Adipocyte (in vitro differentiated cells): ENCODE measurements around the gene DRD4.

Experiments used
- DNase-seq: peaks from one replicate; pipeline ENCODE4 v3.0.0-alpha.2; 2015; ENCODE audit warnings: low read depth
- H3K27me3 ChIP-seq: replicated peaks from 2 replicates; pipeline ENCODE4 v1.7.0; 2013; ENCODE audit warnings: mild to moderate bottlenecking, low read length, moderate library complexity; ENCODE audit not compliant: control insufficient read depth, insufficient read depth
- H3K36me3 ChIP-seq: 2 replicates; pipeline ENCODE4 v1.7.0; 2013; ENCODE audit warnings: low read length, mild to moderate bottlenecking, moderate library complexity; ENCODE audit not compliant: control insufficient read depth, insufficient read depth, severe bottlenecking
- H3K4me1 ChIP-seq: 2 replicates; pipeline ENCODE4 v1.7.0; 2013; ENCODE audit warnings: mild to moderate bottlenecking, low read length, moderate library complexity; ENCODE audit not compliant: control insufficient read depth, insufficient read depth
- H3K4me3 ChIP-seq: 2 replicates; pipeline ENCODE4 v1.7.0; 2013; ENCODE audit warnings: mild to moderate bottlenecking, low read length, moderate library complexity
- H3K9ac ChIP-seq: 2 replicates; pipeline ENCODE4 v1.7.0; 2013; ENCODE audit warnings: mild to moderate bottlenecking, low read length, moderate library complexity
- H3K9me3 ChIP-seq: 2 replicates; pipeline ENCODE4 v1.7.0; 2013; ENCODE audit warnings: mild to moderate bottlenecking, low read length, moderate library complexity; ENCODE audit not compliant: control insufficient read depth

DRD4 gene

DNA sequence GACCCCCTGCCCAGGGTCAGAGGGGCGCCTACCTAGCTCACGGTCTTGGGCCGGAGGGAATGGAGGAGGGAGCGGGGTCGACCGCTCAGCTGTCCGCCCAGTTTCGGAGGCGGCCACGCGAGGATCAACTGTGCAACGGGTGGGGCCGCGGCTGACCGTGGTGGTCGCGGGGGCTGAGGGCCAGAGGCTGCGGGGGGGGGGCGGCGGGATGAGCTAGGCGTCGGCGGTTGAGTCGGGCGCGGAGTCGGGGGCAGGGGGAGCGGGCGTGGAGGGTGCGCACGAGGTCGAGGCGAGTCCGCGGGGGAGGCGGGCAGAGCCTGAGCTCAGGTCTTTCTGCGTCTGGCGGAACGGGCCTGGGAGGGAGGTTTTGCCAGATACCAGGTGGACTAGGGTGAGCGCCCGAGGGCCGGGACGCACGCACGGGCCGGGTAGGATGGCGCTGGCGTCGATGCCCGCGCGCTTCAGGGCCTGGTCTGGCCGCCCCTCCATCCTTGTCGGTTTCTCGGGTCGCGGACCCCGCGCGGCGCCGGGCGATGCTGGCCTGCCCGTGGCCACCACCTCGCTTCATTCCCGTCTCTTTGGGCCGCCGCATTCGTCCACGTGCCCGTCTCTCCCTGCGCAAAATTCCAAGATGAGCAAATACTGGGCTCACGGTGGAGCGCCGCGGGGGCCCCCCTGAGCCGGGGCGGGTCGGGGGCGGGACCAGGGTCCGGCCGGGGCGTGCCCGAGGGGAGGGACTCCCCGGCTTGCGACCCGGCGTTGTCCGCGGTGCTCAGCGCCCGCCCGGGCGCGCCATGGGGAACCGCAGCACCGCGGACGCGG lies at the start of gene DRD4:
Gene DRD4, plus strand, starts transcription at position 759 of the 822 bp plus-strand sequence. Its CDS starts 36 bp downstream, at position 795.
- no peaks in the 10 kb centered on the region for H3K27me3 ChIP-seq
- DNase-seq, result peak; percentile 59
- no peaks in the 10 kb centered on the region for H3K9me3 ChIP-seq
- H3K4me1 ChIP-seq, result no peaks in the 10 kb centered on the region
- H3K36me3 ChIP-seq, result no peaks in the 10 kb centered on the region
- no peak within 1 kb of the TSS for H3K9ac ChIP-seq
- peak within 1 kb of the TSS; percentile 27 for H3K4me3 ChIP-seq

DNA sequence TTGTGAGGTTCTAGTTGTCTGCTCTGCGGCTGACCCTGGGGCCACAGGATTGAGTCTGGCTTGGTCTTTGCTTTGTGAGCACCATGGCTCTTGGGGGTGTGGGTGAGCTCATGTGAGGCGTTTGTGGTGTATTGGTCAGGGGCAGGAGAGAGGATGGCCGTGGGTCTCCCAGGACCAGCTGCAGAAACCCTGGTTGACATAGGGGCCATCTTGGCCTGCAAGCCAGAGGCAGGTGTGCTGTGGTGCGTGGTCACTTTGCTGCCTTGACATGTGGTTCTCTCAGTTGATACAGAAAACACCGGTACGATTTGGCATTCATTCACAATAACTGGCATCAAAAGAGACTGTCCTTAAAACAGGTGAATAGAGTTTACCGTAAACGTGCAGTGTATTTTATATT lies 49.5 kb upstream of the DRD4 start:
- no peak overlapping the region for H3K9ac ChIP-seq
- H3K27me3 ChIP-seq, result no peaks in the 10 kb centered on the region
- no peak for DNase-seq
- H3K36me3 ChIP-seq, result peaks cover 55% of the 10 kb centered on the region
- peaks cover 15% of the 10 kb centered on the region for H3K4me1 ChIP-seq
- no peak overlapping the region for H3K4me3 ChIP-seq
- no peaks in the 10 kb centered on the region for H3K9me3 ChIP-seq

DNA sequence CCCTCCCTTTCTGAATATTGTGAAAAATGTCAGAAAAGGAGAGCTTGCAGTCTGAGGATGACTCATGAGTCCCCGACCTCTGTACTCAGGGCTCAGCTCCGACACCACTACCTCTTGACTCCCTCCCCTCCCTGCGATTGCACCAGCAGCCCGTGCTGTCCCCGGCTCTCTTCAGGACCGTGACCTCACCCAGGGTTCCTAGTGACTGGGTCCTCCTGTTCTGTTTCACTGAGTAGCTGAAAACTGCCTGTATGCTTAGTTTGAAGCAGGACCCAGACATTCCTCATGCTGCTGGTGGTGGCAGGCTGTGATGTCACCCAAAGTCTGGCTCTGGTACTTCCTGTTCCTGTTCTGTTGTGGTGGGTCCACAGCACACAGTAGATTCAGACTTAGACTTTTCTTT lies 49.1 kb upstream of the DRD4 start:
- DNase-seq, result peak; percentile 47
- peaks cover 15% of the 10 kb centered on the region for H3K4me1 ChIP-seq
- peaks cover 60% of the 10 kb centered on the region for H3K36me3 ChIP-seq
- no peaks in the 10 kb centered on the region for H3K9me3 ChIP-seq
- no peak overlapping the region for H3K4me3 ChIP-seq
- H3K9ac ChIP-seq, result peak overlapping the region; percentile 17
- H3K27me3 ChIP-seq, result no peaks in the 10 kb centered on the region

DNA sequence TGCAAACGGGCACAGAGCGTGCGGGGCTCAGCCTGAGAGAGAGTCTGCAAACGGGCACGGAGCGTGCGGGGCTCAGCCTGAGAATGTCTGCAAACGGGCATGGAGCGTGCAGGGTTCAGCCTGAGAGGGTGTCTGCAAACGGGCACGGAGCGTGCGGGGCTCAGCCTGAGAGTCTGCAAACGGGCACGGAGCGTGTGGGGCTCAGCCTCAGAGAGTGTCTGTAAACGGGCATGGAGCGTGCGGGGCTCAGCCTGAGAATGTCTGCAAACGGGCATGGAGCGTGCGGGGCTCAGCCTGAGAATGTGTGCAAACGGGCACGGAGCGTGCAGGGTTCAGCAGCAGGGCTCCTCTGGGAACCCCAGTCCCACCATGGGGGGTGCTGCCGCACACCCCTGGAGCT lies 47.3 kb upstream of the DRD4 start:
- H3K27me3 ChIP-seq, result no peaks in the 10 kb centered on the region
- H3K9me3 ChIP-seq, result no peaks in the 10 kb centered on the region
- peaks cover 68% of the 10 kb centered on the region for H3K36me3 ChIP-seq
- no peak for DNase-seq
- no peak overlapping the region for H3K9ac ChIP-seq
- peaks cover 15% of the 10 kb centered on the region for H3K4me1 ChIP-seq
- H3K4me3 ChIP-seq, result no peak overlapping the region

DNA sequence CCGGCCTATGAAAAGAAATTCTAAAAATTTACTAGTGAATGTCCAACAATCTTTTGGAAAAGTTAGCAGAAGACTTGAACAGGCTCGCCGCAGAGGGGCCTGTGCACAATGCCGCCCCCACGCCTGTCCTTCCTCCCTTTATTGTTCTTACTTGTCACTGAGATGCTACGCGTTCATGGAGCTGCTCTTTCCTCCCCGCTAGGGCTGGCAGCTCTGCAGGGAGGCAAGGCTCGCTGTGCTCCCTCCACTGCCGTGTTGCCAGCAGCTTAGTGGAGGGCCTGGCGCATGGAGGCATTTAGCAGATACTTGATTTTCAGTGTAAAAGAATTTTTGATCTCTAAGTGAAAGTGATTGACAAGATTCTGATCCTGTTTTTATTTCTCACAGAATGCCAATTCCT lies 46.1 kb upstream of the DRD4 start:
- Histone ChIP-seq H3K36me3 (peaks cover 79% of the 10 kb centered on the region), H3K4me3 (no peak overlapping the region), H3K9ac (no peak overlapping the region), H3K27me3 (no peaks in the 10 kb centered on the region), H3K9me3 (no peaks in the 10 kb centered on the region), H3K4me1 (peaks cover 15% of the 10 kb centered on the region)
- DNase-seq, result no peak

DNA sequence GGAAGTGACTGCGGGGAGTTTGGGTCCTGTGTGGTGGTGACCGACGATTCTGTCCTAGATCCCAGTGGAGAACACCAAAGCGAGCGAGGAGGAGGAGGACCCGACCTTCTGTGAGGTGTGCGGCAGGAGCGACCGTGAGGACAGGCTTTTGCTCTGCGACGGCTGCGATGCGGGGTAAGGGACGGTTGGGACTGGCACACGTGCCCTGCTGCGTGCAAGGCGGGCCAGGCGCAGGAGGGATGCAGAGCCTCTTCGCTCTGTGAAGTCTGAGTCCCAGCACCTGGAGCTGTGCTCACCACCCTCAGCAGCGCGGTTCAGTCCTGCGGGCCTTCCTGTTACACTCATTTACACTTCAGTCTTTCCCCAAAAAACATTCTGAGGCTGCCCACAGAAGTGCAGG lies 44.6 kb upstream of the DRD4 start:
- peaks cover 81% of the 10 kb centered on the region for H3K36me3 ChIP-seq
- no peak overlapping the region for H3K4me3 ChIP-seq

DNA sequence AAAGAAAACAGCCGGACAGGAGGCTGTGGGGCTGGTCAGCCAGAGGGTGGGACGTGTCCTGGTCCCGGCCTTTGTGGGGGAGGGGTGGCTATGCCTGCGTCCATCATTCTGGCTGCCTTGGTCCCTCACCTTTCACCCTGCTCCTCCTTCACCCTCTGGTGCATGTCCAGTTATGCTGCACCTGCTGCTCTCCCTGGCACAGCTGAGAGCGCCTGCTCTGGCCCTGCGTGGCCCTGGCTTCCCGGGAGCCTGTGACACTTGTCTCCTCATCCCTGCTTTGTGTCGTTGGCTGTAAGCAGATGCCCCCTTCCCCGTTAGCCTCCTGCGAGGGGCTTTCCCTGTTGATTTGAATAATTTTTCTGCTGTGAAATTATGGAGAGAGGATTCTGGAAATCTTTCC lies 44.2 kb upstream of the DRD4 start:
- H3K9me3 ChIP-seq, result no peaks in the 10 kb centered on the region
- H3K36me3 ChIP-seq, result peaks cover 84% of the 10 kb centered on the region

More for the DNA sequence above, 44.6 kb upstream of the DRD4 start:
- no peak for DNase-seq
- Histone ChIP-seq H3K9me3 (no peaks in the 10 kb centered on the region), H3K27me3 (no peaks in the 10 kb centered on the region), H3K9ac (no peak overlapping the region), H3K4me1 (peaks cover 10% of the 10 kb centered on the region)

DNA sequence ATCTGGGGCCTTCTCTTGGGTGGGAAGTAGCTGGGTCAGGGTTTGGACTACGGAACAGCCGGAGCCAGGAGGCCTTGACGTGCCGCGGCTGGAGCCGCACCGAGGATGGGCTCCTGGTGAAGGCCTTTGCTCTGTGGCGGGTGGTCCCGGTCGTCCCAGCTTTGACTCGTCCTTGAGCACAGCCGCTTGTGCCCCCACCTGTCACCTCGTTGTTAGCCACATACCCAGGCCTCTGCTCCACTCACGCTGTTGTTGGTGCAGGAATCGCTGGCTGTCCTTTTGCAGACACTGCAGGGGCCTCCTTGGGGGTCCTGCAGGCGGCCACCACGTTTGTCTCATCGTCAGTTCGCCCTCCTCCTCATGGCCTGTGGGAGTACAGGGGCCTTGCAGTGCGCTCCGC lies 43.7 kb upstream of the DRD4 start:
- Histone ChIP-seq H3K4me1 (peaks cover 2% of the 10 kb centered on the region), H3K9ac (no peak overlapping the region), H3K27me3 (no peaks in the 10 kb centered on the region), H3K4me3 (no peak overlapping the region), H3K9me3 (no peaks in the 10 kb centered on the region), H3K36me3 (peaks cover 88% of the 10 kb centered on the region)
- DNase-seq, result no peak

More for the DNA sequence above, 44.2 kb upstream of the DRD4 start:
- Histone ChIP-seq H3K9ac (no peak overlapping the region), H3K27me3 (no peaks in the 10 kb centered on the region), H3K4me1 (peaks cover 6% of the 10 kb centered on the region), H3K4me3 (no peak overlapping the region)
- DNase-seq, result no peak

DNA sequence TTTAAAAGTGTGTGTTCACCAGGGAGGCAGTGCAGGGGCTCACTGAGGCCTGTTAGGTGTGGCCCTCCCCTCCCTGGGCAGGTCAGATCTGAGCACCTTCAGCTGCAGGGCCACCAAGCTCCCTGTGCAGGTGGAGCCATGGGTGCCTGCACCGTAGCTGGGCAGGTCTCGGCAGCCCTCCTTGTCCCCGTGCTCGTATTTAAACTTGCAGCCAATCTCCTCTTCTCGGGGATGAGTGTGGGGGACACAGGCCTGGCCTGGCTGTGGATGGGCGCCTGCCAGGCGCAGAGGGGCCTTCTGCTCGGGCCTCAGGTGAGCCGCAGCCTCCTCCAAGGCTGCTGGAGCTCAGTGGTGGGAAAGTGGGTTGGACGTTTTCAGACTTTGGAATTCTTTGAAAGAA lies 41.7 kb upstream of the DRD4 start:
- Histone ChIP-seq H3K9me3 (no peaks in the 10 kb centered on the region), H3K4me3 (no peak overlapping the region), H3K27me3 (no peaks in the 10 kb centered on the region), H3K36me3 (peaks cover 92% of the 10 kb centered on the region), H3K9ac (no peak overlapping the region), H3K4me1 (no peaks in the 10 kb centered on the region)
- DNase-seq, result no peak

DNA sequence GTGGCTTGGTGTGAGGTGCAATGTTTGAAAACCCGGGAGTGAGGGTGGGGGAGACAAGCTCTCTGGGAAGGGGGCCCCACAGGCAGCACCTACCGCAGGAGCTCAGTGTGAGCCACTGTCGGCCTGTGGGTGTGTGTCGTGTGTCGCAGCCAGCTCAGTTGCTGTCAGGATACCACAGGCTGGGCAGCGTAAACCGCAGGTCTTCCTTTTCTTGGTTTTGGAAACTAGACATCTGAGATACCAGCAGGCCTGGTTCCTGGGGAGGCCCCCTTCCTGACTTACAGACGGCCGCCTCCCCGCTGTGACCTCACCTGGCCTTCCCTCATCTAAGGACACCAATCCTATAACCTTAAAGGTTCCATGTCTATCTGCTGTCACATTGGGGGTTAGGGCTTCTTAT lies 40.7 kb upstream of the DRD4 start:
- no peak overlapping the region for H3K4me3 ChIP-seq
- no peaks in the 10 kb centered on the region for H3K27me3 ChIP-seq
- no peak overlapping the region for H3K9ac ChIP-seq
- peaks cover 89% of the 10 kb centered on the region for H3K36me3 ChIP-seq
- H3K4me1 ChIP-seq, result no peaks in the 10 kb centered on the region
- no peak for DNase-seq
- no peaks in the 10 kb centered on the region for H3K9me3 ChIP-seq

DNA sequence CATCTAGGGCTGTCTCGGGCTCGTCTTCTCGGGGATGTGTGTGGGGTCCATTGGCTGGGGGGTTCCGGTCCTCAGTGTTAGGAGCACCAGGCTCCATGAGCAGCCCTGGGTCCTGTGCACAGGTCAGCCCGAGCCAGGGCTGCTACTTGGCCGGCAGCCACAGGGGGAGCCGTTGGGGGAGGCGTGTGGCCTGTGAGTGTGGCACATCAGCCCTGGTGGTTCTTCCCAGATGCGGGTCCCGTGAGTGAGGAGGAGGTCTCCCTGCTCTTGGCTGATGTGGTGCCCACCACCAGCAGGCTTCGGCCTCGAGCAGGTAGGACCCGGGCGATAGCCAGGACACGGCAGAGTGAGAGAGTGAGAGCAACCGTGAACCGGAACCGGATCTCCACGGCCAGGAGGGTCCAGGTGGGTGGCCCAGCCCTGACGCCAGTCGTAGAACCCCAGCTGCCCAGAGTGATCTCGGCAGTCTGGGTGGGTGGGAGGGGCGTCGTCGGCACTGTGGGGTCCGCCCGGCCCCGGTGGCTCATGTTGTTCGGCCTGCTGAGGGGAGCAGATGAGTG lies 39.8 kb upstream of the DRD4 start:
- Histone ChIP-seq H3K27me3 (no peaks in the 10 kb centered on the region), H3K9me3 (no peaks in the 10 kb centered on the region), H3K9ac (no peak overlapping the region), H3K4me1 (no peaks in the 10 kb centered on the region), H3K36me3 (peaks cover 91% of the 10 kb centered on the region), H3K4me3 (no peak overlapping the region)
- DNase-seq, result no peak
